ENCODE results near the gene SOX9. TPM values are rescaled to one million over a fixed set of nuclear protein-coding genes. Genes with fewer than 3 reads are reported as not detected.

Gene SOX9
- total and polyA plus RNA-seq, 3 donors from 2014 or later: 80.0 to 240 (median 166) TPM

DNA sequence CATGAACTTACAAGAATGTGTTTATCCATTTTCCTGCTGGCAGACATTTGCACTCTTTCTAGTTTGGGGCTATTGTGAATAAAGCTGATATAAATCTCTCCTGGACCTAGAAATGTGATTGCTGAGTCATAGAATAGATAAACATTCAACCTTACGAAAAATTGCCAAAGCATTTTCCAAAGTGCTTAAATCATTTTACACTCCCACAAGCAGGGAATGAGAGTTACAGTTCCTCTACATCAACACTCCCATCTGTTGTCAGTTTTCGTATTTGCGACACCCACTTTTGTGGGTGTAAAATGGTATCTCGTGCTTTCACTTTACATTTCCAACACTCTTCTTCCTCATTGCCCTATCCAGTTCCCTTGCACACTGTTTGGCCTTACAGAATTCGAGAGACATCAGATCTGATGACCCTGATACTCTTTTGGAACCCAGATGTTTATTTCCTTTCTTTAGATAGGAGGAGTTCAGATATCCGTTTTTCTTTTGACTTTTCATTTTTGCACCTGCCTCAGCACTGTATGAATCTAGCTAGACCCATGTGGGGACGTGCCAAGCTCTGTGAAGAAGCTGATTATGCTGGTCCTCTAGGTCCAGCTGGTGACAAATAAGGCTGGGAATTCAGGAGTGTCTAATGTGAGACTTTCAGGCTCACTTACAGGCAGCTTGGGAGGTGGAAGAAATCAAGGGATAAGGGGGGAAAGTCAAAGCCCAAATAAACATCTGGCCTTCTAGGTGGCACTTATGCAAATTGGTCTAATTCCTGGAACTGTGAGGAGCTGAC, 14.0 kb downstream of the SOX9 start:
- DNase-seq: no peak
- intact Hi-C loops (cut with DNase I; ENCODE audit: low total_unique reads): no loop called here
- Histone ChIP-seq H3K9me3 (no peaks in the 10 kb centered on the region), H3K27ac (no peak overlapping the region), H3K4me1 (no peaks in the 10 kb centered on the region), H3K27me3 (no peaks in the 10 kb centered on the region), H3K36me3 (ENCODE audit: low read depth, missing control alignments) (no peaks in the 10 kb centered on the region), H3K4me3 (no peak overlapping the region)
- WGBS, 2 donors: 54 to 58% methylated on average over 7 of the region's 7 CpGs
- TF ChIP-seq CTCF (IDR thresholded peaks at IDR 0.05): no peak
- TF ChIP-seq POLR2A (IDR thresholded peaks at IDR 0.05): no peak

DNA sequence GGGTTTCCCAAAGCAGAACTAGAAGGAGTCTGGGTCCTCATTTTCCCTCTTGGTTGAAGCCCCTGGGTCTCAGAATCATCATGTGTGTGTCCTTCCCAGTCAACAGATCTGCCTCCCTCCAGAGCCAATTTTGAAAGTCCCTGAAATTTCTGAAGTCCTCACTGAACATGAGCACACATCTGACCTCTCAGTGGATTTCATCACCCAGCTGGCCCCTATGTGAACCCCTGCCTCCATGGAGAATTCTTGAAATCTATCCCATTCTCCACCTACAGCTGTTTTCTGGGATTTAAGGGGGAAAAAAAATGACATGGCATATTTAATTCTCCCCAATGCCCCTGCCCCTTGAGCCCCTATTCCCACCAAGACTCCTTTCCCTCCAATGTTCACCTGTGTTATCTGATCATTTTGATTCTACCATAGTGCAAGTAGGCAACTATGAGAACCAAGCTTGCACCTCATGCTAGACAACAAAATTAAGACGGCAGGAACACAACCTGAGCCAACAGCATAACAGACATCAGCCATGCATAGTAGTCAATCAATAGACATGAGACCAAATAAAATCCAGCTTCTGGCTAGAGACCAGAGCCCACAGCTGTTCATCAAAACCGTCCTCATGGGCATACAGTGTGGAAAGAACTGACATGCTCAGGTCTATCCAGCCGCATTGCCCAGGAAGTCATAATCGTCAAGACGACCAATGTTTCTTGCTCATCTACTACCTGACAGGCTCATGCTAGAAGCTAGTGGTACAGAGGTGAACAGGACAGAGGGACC, 14.9 kb downstream of the SOX9 start:
- no peaks in the 10 kb centered on the region for H3K4me1 ChIP-seq
- no peaks in the 10 kb centered on the region for H3K9me3 ChIP-seq
- intact Hi-C loops (cut with DNase I; ENCODE audit: low total_unique reads): no loop called here
- no peaks in the 10 kb centered on the region for H3K27me3 ChIP-seq
- TF ChIP-seq POLR2A (IDR thresholded peaks at IDR 0.05) (no peak), CTCF (IDR thresholded peaks at IDR 0.05) (no peak)
- H3K4me3 ChIP-seq: no peak overlapping the region
- no peak for DNase-seq
- no peaks in the 10 kb centered on the region for H3K36me3 ChIP-seq (ENCODE audit: low read depth, missing control alignments)
- no peak overlapping the region for H3K27ac ChIP-seq
- WGBS, 2 donors: 91 to 94% methylated on average over 5 of the region's 5 CpGs

DNA sequence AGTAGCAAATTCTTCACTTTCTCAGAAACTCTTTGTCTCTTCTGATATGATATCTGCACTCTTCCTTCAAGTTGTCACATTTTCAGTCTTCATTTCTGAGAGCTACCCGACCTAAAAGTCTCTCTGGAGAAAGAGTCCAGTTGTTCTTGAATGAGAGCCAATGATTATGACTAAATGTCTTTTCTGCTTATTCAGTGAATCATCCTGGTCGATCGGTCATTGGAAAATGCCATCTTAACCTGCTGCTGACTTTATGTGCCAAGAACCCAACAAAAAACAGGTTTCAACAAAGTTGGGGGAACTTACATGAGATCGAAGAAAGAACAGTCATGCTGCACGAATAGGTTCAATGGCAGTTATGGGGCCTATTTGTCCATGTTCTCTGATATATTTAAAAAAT, 15.9 kb downstream of the SOX9 start:
- Histone ChIP-seq H3K4me3 (no peak overlapping the region), H3K4me1 (no peaks in the 10 kb centered on the region), H3K27ac (no peak overlapping the region), H3K36me3 (ENCODE audit: low read depth, missing control alignments) (no peaks in the 10 kb centered on the region), H3K27me3 (no peaks in the 10 kb centered on the region), H3K9me3 (no peaks in the 10 kb centered on the region)
- WGBS, 2 donors: 62 to 73% methylated on average over 5 of the region's 5 CpGs
- intact Hi-C loops (cut with DNase I; ENCODE audit: low total_unique reads): no loop called here
- no peak for DNase-seq
- no peak for TF ChIP-seq POLR2A (IDR thresholded peaks at IDR 0.05)
- TF ChIP-seq CTCF (IDR thresholded peaks at IDR 0.05): no peak

DNA sequence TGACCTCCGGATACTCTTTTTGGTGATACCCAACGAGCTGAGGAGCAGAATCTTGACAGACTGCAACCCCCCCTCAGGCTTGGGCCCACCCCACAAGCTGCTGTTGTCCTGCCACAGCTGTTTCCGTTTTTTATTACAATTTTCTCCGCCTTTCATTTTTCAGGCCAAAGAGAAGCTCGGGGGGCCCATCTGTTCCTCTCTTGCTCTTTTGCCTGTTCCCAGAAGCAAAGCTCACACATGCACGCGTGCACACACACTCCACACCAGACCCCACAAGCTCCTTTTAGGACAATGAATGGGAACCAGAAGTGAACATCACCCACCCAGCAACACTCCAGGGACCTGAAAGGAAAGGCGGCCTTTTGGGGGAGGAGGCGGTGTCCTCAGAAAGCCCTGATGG, 16.3 kb downstream of the SOX9 start:
- no peaks in the 10 kb centered on the region for H3K4me1 ChIP-seq
- H3K4me3 ChIP-seq: no peak overlapping the region
- DNase-seq: no peak
- no peaks in the 10 kb centered on the region for H3K27me3 ChIP-seq
- no peaks in the 10 kb centered on the region for H3K36me3 ChIP-seq (ENCODE audit: low read depth, missing control alignments)
- intact Hi-C loops (cut with DNase I; ENCODE audit: low total_unique reads): no loop called here
- TF ChIP-seq CTCF (IDR thresholded peaks at IDR 0.05) (no peak), POLR2A (IDR thresholded peaks at IDR 0.05) (no peak)
- 87% methylated on average over 9 of the region's 9 CpGs for WGBS, 2 donors
- H3K27ac ChIP-seq: no peak overlapping the region
- H3K9me3 ChIP-seq: no peaks in the 10 kb centered on the region

Measured in testis (tissue), 3 donors.